ENCODE data around the gene TOP1. TPM values are rescaled to one million over a fixed set of nuclear protein-coding genes. Genes with fewer than 3 reads are reported as not detected.
A peak's percentile ranks its signal among the peaks of the same experiment; 100 is the strongest.

Gene TOP1
- total and polyA plus RNA-seq, 9 of the 15 experiments (the other 6 are each of a cell fraction or from before 2014, with no cell fraction given), result 26.4 to 127 (median 39.6) TPM

DNA sequence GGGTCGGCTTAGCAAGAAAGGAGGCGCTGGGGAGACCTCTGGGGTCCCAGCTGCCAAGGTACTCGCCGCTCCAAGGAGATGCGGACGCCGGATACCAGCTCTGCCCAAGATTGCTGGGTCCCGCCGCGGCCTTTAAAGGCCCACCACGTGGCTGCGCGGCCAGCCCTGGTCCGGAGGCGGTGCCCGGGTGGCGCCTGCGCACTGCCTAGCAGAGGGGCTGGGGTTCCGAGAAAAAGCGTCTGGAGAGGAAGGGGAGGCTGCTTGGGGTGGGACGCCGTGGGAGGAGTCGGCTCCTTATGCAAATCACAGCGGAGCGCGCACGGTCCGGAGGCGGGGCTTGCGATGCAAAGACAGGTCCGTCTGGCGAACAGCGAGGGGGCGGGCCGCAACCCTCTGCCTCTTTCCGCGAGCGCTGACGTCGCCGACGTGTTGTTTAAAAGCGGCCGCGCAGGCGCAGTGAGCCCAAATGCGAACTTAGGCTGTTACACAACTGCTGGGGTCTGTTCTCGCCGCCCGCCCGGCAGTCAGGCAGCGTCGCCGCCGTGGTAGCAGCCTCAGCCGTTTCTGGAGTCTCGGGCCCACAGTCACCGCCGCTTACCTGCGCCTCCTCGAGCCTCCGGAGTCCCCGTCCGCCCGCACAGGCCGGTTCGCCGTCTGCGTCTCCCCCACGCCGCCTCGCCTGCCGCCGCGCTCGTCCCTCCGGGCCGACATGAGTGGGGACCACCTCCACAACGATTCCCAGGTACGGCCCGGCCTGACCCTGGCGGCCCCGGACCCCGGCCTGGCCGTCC lies at the start of gene TOP1 (continued):
- TF ChIP-seq ZNF609 (CRISPR knock-in tag; IDR thresholded peaks at IDR 0.05; ENCODE audit: borderline replicate concordance), result 0 out of 2 replicates have a peak, but pooled peaks have one; percentile 28
- TF ChIP-seq HMG20A (CRISPR knock-in tag; conservative IDR thresholded peaks at IDR 0.05), result no peak
- TF ChIP-seq DEAF1 (CRISPR knock-in tag; IDR thresholded peaks at IDR 0.05), result no peak
- 0 out of 2 replicates have a peak, but pooled peaks have one; percentile 18 for TF ChIP-seq GTF2E2 (tag; IDR thresholded peaks at IDR 0.05)
- TF ChIP-seq LARP7 (IDR thresholded peaks at IDR 0.05), result no peak
- TF ChIP-seq ILK (tag; IDR thresholded peaks at IDR 0.05; ENCODE audit: borderline replicate concordance, low read depth), result no peak
- TF ChIP-seq, protein P1, sequence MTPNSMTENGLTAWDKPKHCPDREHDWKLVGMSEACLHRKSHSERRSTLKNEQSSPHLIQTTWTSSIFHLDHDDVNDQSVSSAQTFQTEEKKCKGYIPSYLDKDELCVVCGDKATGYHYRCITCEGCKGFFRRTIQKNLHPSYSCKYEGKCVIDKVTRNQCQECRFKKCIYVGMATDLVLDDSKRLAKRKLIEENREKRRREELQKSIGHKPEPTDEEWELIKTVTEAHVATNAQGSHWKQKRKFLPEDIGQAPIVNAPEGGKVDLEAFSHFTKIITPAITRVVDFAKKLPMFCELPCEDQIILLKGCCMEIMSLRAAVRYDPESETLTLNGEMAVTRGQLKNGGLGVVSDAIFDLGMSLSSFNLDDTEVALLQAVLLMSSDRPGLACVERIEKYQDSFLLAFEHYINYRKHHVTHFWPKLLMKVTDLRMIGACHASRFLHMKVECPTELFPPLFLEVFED (CRISPR knock-in tag; conservative IDR thresholded peaks at IDR 0.05), result no peak
- TF ChIP-seq, protein P2, sequence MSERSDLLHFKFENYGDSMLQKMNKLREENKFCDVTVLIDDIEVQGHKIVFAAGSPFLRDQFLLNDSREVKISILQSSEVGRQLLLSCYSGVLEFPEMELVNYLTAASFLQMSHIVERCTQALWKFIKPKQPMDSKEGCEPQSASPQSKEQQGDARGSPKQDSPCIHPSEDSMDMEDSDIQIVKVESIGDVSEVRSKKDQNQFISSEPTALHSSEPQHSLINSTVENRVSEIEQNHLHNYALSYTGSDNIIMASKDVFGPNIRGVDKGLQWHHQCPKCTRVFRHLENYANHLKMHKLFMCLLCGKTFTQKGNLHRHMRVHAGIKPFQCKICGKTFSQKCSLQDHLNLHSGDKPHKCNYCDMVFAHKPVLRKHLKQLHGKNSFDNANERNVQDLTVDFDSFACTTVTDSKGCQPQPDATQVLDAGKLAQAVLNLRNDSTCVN (CRISPR knock-in tag; IDR thresholded peaks at IDR 0.05), result no peak
- TF ChIP-seq SPI1 (IDR thresholded peaks at IDR 0.05; ENCODE audit: borderline replicate concordance, low read depth, low read length), result peak; percentile 59
- no peak for TF ChIP-seq KHSRP (IDR thresholded peaks at IDR 0.05)
- TF ChIP-seq ZNF717 (CRISPR knock-in tag; IDR thresholded peaks at IDR 0.05), result no peak
- no peak for TF ChIP-seq CBX3 (IDR thresholded peaks at IDR 0.05; ENCODE audit: borderline replicate concordance in 1 of 2, low read length in 2 of 2)
- no peak for TF ChIP-seq MEF2A (IDR thresholded peaks at IDR 0.05; ENCODE audit: control insufficient read depth, low read depth, low read length)
- TF ChIP-seq HDGF (IDR thresholded peaks at IDR 0.05), result 0 out of 2 replicates have a peak, but pooled peaks have one; percentile 51
- no peak for TF ChIP-seq NR1H2 (CRISPR knock-in tag; IDR thresholded peaks at IDR 0.05)
- peak; percentile 71 for TF ChIP-seq RAD51 (IDR thresholded peaks at IDR 0.05; ENCODE audit: borderline replicate concordance, low read depth)
- TF ChIP-seq MYNN (IDR thresholded peaks at IDR 0.05), result 0 out of 2 replicates have a peak, but pooled peaks have one; percentile 14
- no peak for TF ChIP-seq MYNN (CRISPR knock-in tag; IDR thresholded peaks at IDR 0.05)
